ENCODE data around the gene RPL23.
A peak's percentile ranks its signal among the peaks of the same experiment; 100 is the strongest.
"Not testable (repeated sequence)": the region's sequence is repeated elsewhere in the genome, so short reads cannot be mapped to it uniquely, and the experiment has no call there.

RPL23 gene

DNA sequence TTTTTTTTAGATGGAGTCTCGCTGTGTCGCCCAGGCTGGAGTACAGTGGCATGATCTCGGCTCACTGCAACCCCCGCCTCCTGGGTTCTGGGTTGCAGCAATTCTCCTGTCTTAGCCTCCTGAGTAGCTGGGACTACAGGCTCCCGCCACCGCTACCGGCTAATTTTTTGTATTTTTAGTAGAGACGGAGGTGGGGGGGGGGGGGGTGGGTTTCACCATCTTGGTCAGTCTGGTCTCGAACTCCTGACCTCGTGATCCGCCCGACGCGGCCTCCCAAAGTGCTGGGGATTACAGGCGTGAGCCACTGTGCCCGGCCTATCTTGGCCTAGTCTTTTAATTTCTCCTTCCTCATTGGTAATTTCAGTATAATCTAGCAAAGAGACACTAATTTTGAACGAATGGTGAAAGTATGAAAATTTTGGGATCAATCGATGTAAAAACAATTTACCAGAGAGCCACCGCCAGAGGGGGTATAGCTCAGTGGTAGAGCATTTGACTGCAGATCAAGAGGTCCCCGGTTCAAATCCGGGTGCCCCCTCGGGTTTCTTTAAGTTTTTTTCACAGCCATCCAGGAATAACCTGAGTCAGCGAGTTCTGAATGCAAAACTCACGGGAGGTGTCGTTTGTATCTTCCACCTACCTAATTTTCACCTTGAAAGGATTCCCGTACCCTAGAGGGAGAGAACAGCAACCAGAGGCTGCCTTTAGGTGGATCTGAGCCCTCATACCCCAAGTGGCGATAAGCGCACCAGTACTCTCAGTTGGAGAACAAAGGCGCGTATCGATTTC is 13.9 kb upstream of the RPL23 start:
- peak overlapping the region; percentile 28 for H3K4me3 ChIP-seq (ENCODE audit: low read length)
- peak; percentile 71 for DNase-seq (ENCODE audit: low read depth)
- TF ChIP-seq, protein P1, sequence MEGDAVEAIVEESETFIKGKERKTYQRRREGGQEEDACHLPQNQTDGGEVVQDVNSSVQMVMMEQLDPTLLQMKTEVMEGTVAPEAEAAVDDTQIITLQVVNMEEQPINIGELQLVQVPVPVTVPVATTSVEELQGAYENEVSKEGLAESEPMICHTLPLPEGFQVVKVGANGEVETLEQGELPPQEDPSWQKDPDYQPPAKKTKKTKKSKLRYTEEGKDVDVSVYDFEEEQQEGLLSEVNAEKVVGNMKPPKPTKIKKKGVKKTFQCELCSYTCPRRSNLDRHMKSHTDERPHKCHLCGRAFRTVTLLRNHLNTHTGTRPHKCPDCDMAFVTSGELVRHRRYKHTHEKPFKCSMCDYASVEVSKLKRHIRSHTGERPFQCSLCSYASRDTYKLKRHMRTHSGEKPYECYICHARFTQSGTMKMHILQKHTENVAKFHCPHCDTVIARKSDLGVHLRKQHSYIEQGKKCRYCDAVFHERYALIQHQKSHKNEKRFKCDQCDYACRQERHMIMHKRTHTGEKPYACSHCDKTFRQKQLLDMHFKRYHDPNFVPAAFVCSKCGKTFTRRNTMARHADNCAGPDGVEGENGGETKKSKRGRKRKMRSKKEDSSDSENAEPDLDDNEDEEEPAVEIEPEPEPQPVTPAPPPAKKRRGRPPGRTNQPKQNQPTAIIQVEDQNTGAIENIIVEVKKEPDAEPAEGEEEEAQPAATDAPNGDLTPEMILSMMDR (IDR thresholded peaks at IDR 0.05; ENCODE audit: insufficient read depth, low read depth, low read length, missing control alignments), result peak; percentile 18

DNA sequence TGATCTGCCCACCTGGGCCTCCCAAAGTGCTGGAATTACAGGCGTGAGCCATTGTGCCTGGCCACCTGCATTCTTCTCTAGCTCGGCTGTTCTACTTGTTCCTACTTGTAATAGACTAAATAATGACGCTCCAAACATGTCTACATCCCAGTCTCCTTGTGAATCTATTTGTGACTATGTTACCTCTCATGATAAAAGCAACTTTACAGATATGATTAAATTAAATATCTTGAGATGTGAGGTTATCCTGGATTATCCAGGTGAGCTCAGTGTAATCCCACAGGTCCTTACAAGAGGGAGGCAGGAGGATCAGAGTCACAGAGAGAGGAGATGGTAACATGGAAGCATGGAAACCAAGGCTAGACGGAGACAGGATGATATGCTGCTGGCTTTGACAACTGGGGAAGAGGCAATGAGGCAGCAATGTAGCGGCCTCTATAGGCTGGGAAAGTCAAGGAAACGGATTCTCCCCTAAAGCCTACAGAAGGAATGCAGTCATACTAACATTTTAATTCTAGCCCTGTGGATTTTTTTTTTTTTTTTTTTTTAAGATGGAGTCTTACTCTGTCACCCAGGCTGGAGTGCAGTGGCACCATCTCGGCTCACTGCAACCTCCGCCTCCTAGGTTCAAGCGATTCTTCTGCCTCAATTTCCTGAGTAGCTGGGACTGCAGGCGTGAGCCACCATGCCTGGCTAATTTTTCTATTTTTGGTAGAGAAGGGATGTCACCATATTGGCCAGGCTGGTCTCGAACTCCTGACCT is 11.3 kb upstream of the RPL23 start:
- TF ChIP-seq, protein P1 (IDR thresholded peaks at IDR 0.05; ENCODE audit: insufficient read depth, low read depth, low read length, missing control alignments), result peak; percentile 70
- peak; percentile 85 for DNase-seq (ENCODE audit: low read depth)
- no peak overlapping the region for H3K4me3 ChIP-seq (ENCODE audit: low read length)

- TF ChIP-seq, protein P1 (IDR thresholded peaks at IDR 0.05; ENCODE audit: insufficient read depth, low read depth, low read length, missing control alignments), result no peak
- H3K4me3 ChIP-seq (ENCODE audit: low read length), result no peak overlapping the region
- DNase-seq (ENCODE audit: low read depth), result no peak
Observed at GRCh38 chr17:38861399-38861843, 7.9 kb upstream of the RPL23 start.

- H3K4me3 ChIP-seq (ENCODE audit: low read length), result no peak overlapping the region
- DNase-seq (ENCODE audit: low read depth), result peak; percentile 61
- TF ChIP-seq, protein P1 (IDR thresholded peaks at IDR 0.05; ENCODE audit: insufficient read depth, low read depth, low read length, missing control alignments), result no peak
Observed at GRCh38 chr17:38857271-38857670, 3.8 kb upstream of the RPL23 start.

- H3K4me3 ChIP-seq (ENCODE audit: low read length), result not testable (repeated sequence)
- peak; percentile 19 for DNase-seq (ENCODE audit: low read depth)
Observed at GRCh38 chr17:38855101-38855714, 1.7 kb upstream of the RPL23 start.

- H3K4me3 ChIP-seq (ENCODE audit: low read length), result peak overlapping the region; percentile 99
- TF ChIP-seq, protein P1 (IDR thresholded peaks at IDR 0.05; ENCODE audit: insufficient read depth, low read depth, low read length, missing control alignments), result no peak
- no peak for DNase-seq (ENCODE audit: low read depth)
Observed at GRCh38 chr17:38852771-38853291, 690 bp downstream of the RPL23 start.

GRCh38 chr17:38851434-38851833 is 2.1 kb downstream of the RPL23 start:
- TF ChIP-seq, protein P1 (IDR thresholded peaks at IDR 0.05; ENCODE audit: insufficient read depth, low read depth, low read length, missing control alignments), result no peak
- peak overlapping the region; percentile 99 for H3K4me3 ChIP-seq (ENCODE audit: low read length)
- DNase-seq (ENCODE audit: low read depth), result no peak
